Motor neuron (in vitro differentiated cells): ENCODE results near the gene MAP3K3. TPM values are rescaled to one million over a fixed set of nuclear protein-coding genes. Genes with fewer than 3 reads are reported as not detected.
A peak's percentile ranks its signal among the peaks of the same experiment; 100 is the strongest.
"Not testable (repeated sequence)": the region's sequence is repeated elsewhere in the genome, so short reads cannot be mapped to it uniquely, and the experiment has no call there.

Experiments
- ATAC-seq, 8 experiments: fragments of 200-7000 bp; cut with Tn5 transposase; replicated peaks in 6 of 8; 2 replicates each; pipeline ENCODE4 v1.8.0; 2021; ENCODE audit warnings: mild to moderate bottlenecking in 8 of 8, moderate library complexity in 8 of 8
- H3K27ac ChIP-seq, 2 donors: fragments of 250-450 bp; sonication (Bioruptor Pico); 2 replicates each; pipeline ENCODE4 v1.9.0; 2021; ENCODE audit warnings: antibody characterized with exemption in 2 of 2, mild to moderate bottlenecking in 2 of 2, moderate library complexity in 1 of 2
- H3K4me1 ChIP-seq, 2 donors: fragments of 250-450 bp; sonication (Bioruptor Pico); replicated peaks in 1 of 2; 2 replicates each; pipeline ENCODE4 v1.6.1; 2021; ENCODE audit warnings: antibody characterized with exemption in 2 of 2, mild to moderate bottlenecking in 2 of 2, moderate library complexity in 1 of 2
- H3K4me3 ChIP-seq, 5 donors: fragments of 250-450 bp; sonication (Bioruptor Pico); 2 replicates each; pipeline ENCODE4 v1.9.0; 2021; ENCODE audit warnings: antibody characterized with exemption in 5 of 5, mild to moderate bottlenecking in 5 of 5, moderate library complexity in 4 of 5
- WGBS, 10 experiments: fragments of 450-650 bp; shearing (Covaris generic); methylation state at CpG; one replicate each; pipeline ENCODE4 v1.0.0; 2022; 5-methylcytosine and 5-hydroxymethylcytosine counted together
- in situ Hi-C, 9 experiments: fragments of 400-800 bp; cut with MboI; loops; one replicate each; pipeline ENCODE4 v1.15.0; 2021; ENCODE audit warnings: low sequenced_read_pairs in 9 of 9, low pct_unique_long_range_greater_than_20kb in 2 of 9; ENCODE audit not compliant: unreplicated experiment in 9 of 9
- total RNA-seq, 8 experiments: library from RNA; unstranded; fragments of 300-600 nt; gene quantifications; 2 replicates each; pipeline versions ENCODE4 v1.2.3 to v1.2.4, GENCODE V29; 2022

The MAP3K3 gene
- total RNA-seq, 8 experiments from 2014 or later: 11.0 to 25.4 (median 15.1) TPM

GRCh38 chr17:63714550-63715277 is 92.5 kb downstream of the MAP3K3 start:
- in situ Hi-C loops: no loop called here
- Histone ChIP-seq H3K27ac (no peak overlapping the region), H3K4me1 (no peaks in the 10 kb centered on the region), H3K4me3 (no peak overlapping the region)
- peak in 2 of 8 experiments; percentile 20 to 67 for ATAC-seq
- WGBS, 10 experiments: 20 to 95% (median 80%) methylated on average over 1 to 7 of the region's 10 CpGs; no CpG with 5 or more reads in 1 of the 10 experiments

GRCh38 chr17:63716426-63716825 is 94.2 kb downstream of the MAP3K3 start:
- WGBS, 10 experiments: 80 to 100% (median 93%) methylated on average over 1 to 3 of the region's 3 CpGs; no CpG with 5 or more reads in 2 of the 10 experiments
- no peak for ATAC-seq
- in situ Hi-C loops: no loop called here
- Histone ChIP-seq H3K4me3 (no peak overlapping the region), H3K27ac (no peak overlapping the region), H3K4me1 (no peaks in the 10 kb centered on the region)

GRCh38 chr17:63718988-63719387 is 96.8 kb downstream of the MAP3K3 start:
- Histone ChIP-seq H3K4me1 (no peaks in the 10 kb centered on the region), H3K4me3 (no peak overlapping the region), H3K27ac (no peak overlapping the region)
- in situ Hi-C loops: no loop called here
- peak in 2 of 8 experiments; percentile 62 to 95 for ATAC-seq
- WGBS, 10 experiments: 57 to 90% (median 72%) methylated on average over 2 to 5 of the region's 5 CpGs; no CpG with 5 or more reads in 2 of the 10 experiments

- H3K4me3 ChIP-seq, H3K4me1 ChIP-seq, in situ Hi-C loops, ATAC-seq, H3K27ac ChIP-seq: not testable (repeated sequence)
- WGBS, 10 experiments: 90 to 100% (median 100%) methylated on average over 1 to 3 of the region's 5 CpGs; no CpG with 5 or more reads in 3 of the 10 experiments
Measured at GRCh38 chr17:63720194-63720593, 98.0 kb downstream of the MAP3K3 start.

GRCh38 chr17:63722403-63722802 is 100.2 kb downstream of the MAP3K3 start:
- in situ Hi-C loops: no loop called here
- WGBS, 10 experiments: 48 to 69% (median 59%) methylated on average over 2 of the region's 2 CpGs; no CpG with 5 or more reads in 4 of the 10 experiments

GRCh38 chr17:63735691-63736090 is 113.5 kb downstream of the MAP3K3 start:
- in situ Hi-C loops: no loop called here
- no peak overlapping the region for H3K27ac ChIP-seq
- no peak overlapping the region for H3K4me3 ChIP-seq
- no peak for ATAC-seq
- H3K4me1 ChIP-seq: peaks cover 6 to 7% of the 10 kb centered on the region in 2 donors
- 60 to 100% (median 99%) methylated on average over 1 to 7 of the region's 8 CpGs for WGBS, 10 experiments

More at GRCh38 chr17:63722403-63722802, 100.2 kb downstream of the MAP3K3 start:
- H3K4me1 ChIP-seq: no peaks in the 10 kb centered on the region
- no peak for ATAC-seq
- H3K4me3 ChIP-seq: no peak overlapping the region
- no peak overlapping the region for H3K27ac ChIP-seq

- no peak for ATAC-seq
- peaks cover 7 to 9% of the 10 kb centered on the region in 2 donors for H3K4me1 ChIP-seq
- H3K27ac ChIP-seq: peak overlapping the region; percentile 66 to 87
- in situ Hi-C loops: no loop called here
- WGBS, 10 experiments: 5 to 90% (median 41%) methylated on average over 2 to 7 of the region's 12 CpGs; no CpG with 5 or more reads in 1 of the 10 experiments
- H3K4me3 ChIP-seq: peak overlapping the region; percentile 76 to 99 (median 86)
Measured at GRCh38 chr17:63740464-63741142, 118.4 kb downstream of the MAP3K3 start.

- in situ Hi-C loops: no loop called here
- WGBS, 10 experiments: 0% methylated on average over 6 to 10 of the region's 14 CpGs; no CpG with 5 or more reads in 6 of the 10 experiments
- ATAC-seq: peak in 2 of 8 experiments; percentile 33 to 40
Measured at GRCh38 chr17:63741143-63741407, 118.9 kb downstream of the MAP3K3 start.

GRCh38 chr17:63741408-63742173 is 119.4 kb downstream of the MAP3K3 start, which contains the start of gene STRADA:
STRADA (minus strand) TSS chr17:63741799; CDS start chr17:63728369, 13,430 bp downstream.
- Histone ChIP-seq H3K4me3 (peak within 1 kb of the TSS; percentile 76 to 99 (median 86)), H3K4me1 (peaks cover 7 to 9% of the 10 kb centered on the region in 2 donors), H3K27ac (peak within 1 kb of the TSS; percentile 69 to 87)
- WGBS, 10 experiments: 0 to 20% (median 0%) methylated on average over 1 to 6 of the region's 61 CpGs; no CpG with 5 or more reads in 6 of the 10 experiments
- ATAC-seq: peak; percentile 80 to 98 (median 96)
- in situ Hi-C loops: no loop called here

More at GRCh38 chr17:63741143-63741407, 118.9 kb downstream of the MAP3K3 start:
- Histone ChIP-seq H3K27ac (peak overlapping the region; percentile 66 to 87), H3K4me3 (peak overlapping the region; percentile 76 to 99 (median 86)), H3K4me1 (peaks cover 7 to 9% of the 10 kb centered on the region in 2 donors)

Other genes starting within 250 kb of the MAP3K3 start
- 10 to 100 TPM in 1 of 8 experiments, 1 to 10 TPM in 7; 4.7 to 45.4 (median 6.6) TPM for gene CYB561, start 176.1 kb upstream of the MAP3K3 start, total RNA-seq
- 1 to 10 TPM in 6 of 8 experiments, under 1 TPM in 2; 0.49 to 3.2 (median 1.4) TPM for gene ACE, start 145.4 kb upstream of the MAP3K3 start, total RNA-seq
- under 1 TPM in 6 of 8 experiments, not detected in 2; 0.05 to 0.78 (median 0.11) TPM for gene KCNH6, start 99.1 kb upstream of the MAP3K3 start, total RNA-seq
- gene DCAF7, start 71.9 kb upstream of the MAP3K3 start, total RNA-seq: 10 to 100 TPM; 31.5 to 79.4 (median 61.1) TPM
- 10 to 100 TPM; 11.5 to 31.5 (median 22.4) TPM for gene TACO1, start 21.5 kb upstream of the MAP3K3 start, total RNA-seq
- gene LIMD2, start 77.7 kb downstream of the MAP3K3 start, total RNA-seq: 10 to 100 TPM in 5 of 8 experiments, 1 to 10 TPM in 2, under 1 TPM in 1; 0.97 to 64.4 (median 17.8) TPM
- gene STRADA, start 119.4 kb downstream of the MAP3K3 start, total RNA-seq: 10 to 100 TPM; 23.3 to 88.1 (median 33.4) TPM
- 10 to 100 TPM; 44.4 to 93.5 (median 54.2) TPM for gene CCDC47, start 151.2 kb downstream of the MAP3K3 start, total RNA-seq
- gene DDX42, start 151.8 kb downstream of the MAP3K3 start, total RNA-seq: 100 to 1,000 TPM in 3 of 8 experiments, 10 to 100 TPM in 5; 62.4 to 169 (median 85.4) TPM
- gene PSMC5, start 205.0 kb downstream of the MAP3K3 start, total RNA-seq: 100 to 1,000 TPM in 1 of 8 experiments, 10 to 100 TPM in 7; 27.2 to 110 (median 71.3) TPM
- gene FTSJ3, start 205.2 kb downstream of the MAP3K3 start, total RNA-seq: 10 to 100 TPM; 26.3 to 69.5 (median 38.7) TPM
- 100 to 1,000 TPM in 1 of 8 experiments, 10 to 100 TPM in 7; 10.7 to 114 (median 24.8) TPM for gene SMARCD2, start 220.3 kb downstream of the MAP3K3 start, total RNA-seq